Astrocyte of the spinal cord (primary cell): ENCODE results near the gene LGALS9C.
A peak's percentile ranks its signal among the peaks of the same experiment; 100 is the strongest.
"Not testable (repeated sequence)": the region's sequence is repeated elsewhere in the genome, so short reads cannot be mapped to it uniquely, and the experiment has no call there.

ENCODE experiments used
- DNase-seq: peaks from one replicate; pipeline ENCODE4 v3.0.0; 2011; ENCODE audit warnings: low read depth, low spot score
- H3K4me3 ChIP-seq: 2 replicates; pipeline ENCODE4 v1.5.1; 2011; ENCODE audit warnings: low read depth, mild to moderate bottlenecking, low read length, moderate library complexity
- in situ Hi-C: cut with HindIII; loops from 2 replicates; pipeline ENCODE4 v1.10.0; 2017; ENCODE audit warnings: low sequenced_read_pairs

The LGALS9C gene

DNA sequence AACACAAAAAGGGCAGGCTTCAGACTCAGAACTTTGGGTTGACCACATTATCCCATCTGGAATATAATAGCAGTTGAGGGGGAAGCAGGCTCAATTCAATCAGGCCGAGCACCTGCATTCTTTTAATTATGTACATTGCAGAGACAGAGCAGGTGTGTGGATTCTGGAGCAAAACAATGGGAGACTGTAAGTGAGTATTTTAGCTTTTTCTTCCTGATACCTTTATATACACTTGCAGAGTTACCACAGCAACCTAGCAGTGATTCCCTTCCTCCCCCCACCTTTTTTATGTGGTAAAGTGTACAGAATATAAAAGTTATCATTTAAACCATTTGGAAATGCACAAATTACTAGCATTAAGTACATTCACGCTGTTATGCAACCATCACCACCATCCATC, 6.8 kb upstream of the LGALS9C start:
- H3K4me3 ChIP-seq, in situ Hi-C loops, DNase-seq: not testable (repeated sequence)

DNA sequence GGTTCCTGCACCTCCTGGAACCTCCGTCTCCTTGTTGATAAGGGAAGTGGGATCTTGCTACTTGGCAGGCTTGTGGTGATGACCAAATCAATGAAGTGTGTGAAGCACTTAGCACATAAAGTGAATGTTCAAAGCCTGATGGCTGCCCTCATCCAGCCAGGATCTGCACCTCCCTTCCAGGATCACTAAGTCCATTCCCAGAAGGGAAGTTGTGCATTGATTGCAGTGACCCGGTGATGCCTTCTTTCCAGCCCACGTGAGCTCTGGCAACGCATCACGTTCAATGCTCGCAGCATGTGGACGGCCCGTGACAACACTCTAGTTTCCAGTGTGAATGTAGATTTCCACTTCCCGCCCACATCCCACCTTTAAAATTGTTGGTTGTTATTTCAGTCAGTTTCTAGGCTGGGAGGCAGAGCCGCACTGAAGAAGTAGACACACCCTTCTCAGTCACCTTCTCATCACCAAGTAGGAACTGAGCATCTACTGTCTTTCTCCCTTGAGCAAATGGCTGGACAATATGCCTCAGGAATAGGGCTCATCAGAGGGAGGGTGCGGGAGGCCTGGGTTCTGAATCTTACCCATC, 6.2 kb upstream of the LGALS9C start:
- H3K4me3 ChIP-seq, in situ Hi-C loops, DNase-seq: not testable (repeated sequence)

DNA sequence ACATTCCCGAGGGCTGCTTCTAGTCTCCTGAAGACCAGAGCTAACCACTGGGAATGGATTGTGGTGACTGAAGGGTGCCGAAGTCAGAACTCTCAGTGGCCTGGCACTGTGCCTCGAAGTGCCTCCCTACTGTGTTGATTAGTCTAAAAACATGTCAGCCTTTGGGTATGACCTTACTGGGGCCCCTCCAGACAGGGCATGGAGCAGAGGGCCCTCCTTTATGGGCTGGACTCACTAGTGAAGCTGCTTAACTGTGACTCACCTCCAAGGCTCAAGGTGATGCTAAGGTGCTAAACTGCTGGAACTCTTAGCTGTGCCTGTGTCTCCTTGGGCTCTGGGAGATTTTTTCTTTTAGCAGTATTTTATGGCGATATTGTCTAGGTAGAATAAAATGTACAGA, 2.6 kb upstream of the LGALS9C start:
- DNase-seq, in situ Hi-C loops, H3K4me3 ChIP-seq: not testable (repeated sequence)

DNA sequence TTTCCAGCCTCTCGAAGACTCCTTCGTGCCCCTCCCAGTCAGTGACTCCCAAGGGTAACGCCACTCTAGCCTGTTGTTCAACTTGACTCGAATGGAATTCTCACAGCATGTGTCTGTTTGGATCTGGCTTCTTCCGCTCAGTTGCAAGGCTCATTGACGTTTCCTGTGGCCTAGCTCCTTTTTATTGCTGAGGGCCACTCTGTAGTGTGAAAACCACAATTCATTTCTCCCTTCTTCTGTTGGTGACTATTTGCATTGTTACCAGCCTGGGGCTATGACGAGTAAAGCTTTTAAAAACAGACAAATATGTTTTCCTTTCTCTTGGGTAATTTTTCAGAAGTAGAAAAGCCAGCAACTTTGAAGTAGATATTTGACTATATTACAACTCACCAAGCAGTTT, 1.8 kb upstream of the LGALS9C start:
- peak; percentile 36 for DNase-seq
- in situ Hi-C loops, H3K4me3 ChIP-seq: not testable (repeated sequence)

DNA sequence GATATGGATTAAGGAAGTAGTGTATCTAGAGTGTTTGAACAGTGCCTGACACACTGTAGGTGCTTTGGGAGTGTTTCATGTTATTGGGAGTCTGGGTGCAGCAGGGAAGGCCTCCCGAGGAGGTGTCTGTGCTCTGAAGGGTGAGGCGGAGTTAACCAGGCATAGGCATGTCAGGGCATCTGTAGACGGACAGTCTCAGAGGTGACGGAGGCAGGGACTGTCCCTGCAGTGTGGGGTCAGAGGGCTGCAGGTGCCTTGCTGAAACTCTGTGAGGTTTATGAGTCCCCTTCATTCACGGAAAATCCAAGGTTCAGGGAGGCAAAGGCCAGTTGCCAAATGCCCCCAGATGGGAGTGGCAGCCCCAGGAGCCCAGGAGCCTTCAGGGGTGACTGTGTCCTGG, 778 bp downstream of the LGALS9C start:
- in situ Hi-C loops, H3K4me3 ChIP-seq, DNase-seq: not testable (repeated sequence)

DNA sequence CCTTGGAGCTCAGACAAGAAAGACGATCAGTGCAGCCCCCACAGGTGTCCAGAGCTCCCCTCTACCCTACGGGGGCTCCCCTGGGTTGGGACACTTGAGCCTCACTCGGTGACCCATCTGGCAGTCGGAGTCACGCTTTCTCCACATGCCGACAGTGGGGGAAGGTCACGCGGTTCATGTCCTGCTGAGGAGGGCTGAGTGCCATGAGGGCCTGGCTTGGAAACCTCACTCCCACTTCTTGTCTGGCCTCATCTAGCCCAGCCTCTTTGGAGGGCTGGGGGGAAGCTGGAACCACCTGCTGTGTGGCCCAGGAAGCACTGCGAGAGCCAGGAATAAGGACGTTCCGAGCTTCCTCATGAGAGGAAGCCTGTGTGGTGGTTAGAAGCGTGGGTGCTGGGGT, 1.8 kb downstream of the LGALS9C start:
- in situ Hi-C loops, H3K4me3 ChIP-seq, DNase-seq: not testable (repeated sequence)

DNA sequence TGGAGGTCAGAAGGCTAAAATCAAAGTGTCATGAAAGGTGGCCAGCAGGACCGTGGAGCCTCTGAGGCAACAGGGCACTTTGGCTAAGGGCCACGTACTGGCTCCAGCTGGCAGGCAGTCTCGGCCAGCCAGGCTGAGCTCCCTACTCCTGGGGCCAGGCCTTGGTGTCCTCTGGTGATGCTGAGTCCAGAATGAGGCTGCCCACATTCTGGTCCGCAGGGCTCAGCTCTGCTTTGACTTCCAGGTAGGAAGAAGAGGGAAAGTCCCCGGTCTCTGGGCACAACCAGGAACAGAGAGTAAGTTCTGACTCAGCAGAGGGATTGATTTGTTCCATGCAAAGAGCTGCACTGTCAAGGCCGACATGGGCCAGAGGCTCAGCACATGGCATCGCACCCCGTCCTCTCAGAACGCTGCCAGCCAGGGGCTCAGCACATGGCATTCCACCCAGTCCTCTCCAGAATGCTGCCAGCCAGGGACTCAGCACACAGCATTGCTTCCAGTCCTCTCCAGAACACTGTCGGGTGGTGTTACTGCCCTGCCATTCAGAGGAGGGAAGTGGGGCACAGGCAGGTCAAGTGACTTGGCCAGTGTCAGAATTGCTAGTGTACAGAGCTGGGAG, 2.5 kb downstream of the LGALS9C start:
- DNase-seq, in situ Hi-C loops, H3K4me3 ChIP-seq: not testable (repeated sequence)

DNA sequence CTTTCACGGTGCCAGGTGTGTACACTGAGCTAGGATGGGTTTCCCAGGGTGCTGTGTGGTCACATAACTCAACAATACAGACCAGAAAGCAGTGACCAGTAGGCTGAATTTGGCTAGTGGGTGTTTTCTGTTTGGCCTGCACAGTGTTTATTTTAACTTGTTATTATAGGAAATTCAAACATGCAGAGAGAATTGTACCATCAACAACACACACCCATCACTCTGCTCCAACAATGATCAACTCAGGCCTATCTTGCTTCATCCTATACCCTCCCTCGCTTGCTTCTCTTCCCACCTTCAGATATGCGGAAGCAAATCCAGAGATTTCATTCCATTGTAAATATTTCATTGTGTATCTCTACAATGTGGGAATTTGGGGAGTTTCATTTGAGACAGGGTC, 5.2 kb downstream of the LGALS9C start:
- in situ Hi-C loops, DNase-seq, H3K4me3 ChIP-seq: not testable (repeated sequence)

DNA sequence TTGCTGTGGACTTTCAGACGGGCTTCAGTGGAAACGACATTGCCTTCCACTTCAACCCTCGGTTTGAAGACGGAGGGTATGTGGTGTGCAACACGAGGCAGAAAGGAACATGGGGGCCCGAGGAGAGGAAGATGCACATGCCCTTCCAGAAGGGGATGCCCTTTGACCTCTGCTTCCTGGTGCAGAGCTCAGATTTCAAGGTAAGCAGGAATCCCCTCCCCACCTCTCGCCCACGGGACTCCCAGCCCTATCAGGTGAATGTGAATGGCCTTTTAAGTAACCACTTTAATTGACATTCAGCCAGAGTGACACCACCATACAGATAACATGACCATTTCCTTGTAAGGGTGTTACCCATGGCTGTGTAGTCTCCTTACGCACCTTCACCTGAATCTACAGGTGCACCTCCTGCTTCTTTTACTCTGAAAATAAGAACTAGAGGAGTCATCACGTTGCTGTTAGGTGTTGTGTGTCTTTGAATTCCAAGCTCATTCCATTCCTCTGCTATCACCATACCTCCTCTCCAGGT, 9.4 kb downstream of the LGALS9C start:
- DNase-seq, H3K4me3 ChIP-seq, in situ Hi-C loops: not testable (repeated sequence)

DNA sequence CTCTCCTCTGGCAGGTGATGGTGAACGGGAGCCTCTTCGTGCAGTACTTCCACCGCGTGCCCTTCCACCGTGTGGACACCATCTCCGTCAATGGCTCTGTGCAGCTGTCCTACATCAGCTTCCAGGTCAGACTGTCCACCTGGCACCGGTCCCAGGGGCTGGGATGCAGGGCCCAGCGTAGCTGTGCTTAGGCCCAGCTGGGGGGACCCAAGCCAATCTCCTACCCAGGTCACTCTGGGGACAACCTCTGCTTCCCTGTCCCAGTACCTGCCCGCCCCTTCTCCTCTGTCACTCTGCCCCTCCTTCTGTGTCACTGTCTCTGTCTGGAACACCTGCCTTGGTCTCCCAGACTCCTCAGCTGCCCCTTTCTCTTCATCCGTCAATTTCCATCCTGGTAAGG, 11.0 kb downstream of the LGALS9C start:
- H3K4me3 ChIP-seq, DNase-seq, in situ Hi-C loops: not testable (repeated sequence)

DNA sequence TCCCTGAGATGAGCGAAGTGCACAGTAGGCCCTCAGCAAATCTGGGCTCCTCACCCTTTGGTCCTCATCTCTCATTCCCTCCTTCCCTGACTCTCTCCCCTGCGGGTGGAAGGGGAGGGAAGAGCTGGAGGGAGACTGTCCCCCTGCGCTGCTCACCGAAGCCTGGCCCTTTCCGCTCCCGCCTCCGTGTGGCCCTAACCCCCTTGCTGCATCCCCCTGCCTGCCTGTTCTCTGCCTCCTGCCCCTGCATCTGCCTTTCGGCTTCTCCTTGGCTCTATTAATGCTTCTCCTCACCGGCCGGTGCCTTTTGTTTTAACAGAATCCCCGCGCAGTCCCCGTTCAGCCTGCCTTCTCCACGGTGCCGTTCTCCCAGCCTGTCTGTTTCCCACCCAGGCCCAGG, 12.0 kb downstream of the LGALS9C start:
- in situ Hi-C loops, H3K4me3 ChIP-seq: not testable (repeated sequence)

DNA sequence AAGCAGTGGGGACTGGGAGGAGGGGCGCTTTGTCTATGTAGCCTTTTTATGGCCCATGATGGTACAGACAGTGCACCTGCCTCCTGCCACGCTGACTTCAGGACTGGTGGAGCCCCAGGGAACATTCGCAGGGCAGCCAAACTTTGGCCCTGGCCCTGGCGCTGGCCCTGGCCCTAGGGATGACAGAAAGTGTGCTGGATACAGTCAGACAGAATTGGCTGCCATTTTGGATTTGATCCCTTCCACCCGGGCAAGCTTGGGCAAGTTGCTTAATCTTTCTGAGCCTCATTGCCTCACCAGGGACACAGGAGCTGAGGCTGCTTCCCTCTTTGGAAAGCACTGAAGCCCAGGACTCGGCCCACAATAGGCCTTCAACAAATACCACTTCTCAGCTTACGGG, 13.4 kb downstream of the LGALS9C start:
- H3K4me3 ChIP-seq, in situ Hi-C loops, DNase-seq: not testable (repeated sequence)

More for the DNA sequence above, 12.0 kb downstream of the LGALS9C start:
- DNase-seq, result not testable (repeated sequence)

DNA sequence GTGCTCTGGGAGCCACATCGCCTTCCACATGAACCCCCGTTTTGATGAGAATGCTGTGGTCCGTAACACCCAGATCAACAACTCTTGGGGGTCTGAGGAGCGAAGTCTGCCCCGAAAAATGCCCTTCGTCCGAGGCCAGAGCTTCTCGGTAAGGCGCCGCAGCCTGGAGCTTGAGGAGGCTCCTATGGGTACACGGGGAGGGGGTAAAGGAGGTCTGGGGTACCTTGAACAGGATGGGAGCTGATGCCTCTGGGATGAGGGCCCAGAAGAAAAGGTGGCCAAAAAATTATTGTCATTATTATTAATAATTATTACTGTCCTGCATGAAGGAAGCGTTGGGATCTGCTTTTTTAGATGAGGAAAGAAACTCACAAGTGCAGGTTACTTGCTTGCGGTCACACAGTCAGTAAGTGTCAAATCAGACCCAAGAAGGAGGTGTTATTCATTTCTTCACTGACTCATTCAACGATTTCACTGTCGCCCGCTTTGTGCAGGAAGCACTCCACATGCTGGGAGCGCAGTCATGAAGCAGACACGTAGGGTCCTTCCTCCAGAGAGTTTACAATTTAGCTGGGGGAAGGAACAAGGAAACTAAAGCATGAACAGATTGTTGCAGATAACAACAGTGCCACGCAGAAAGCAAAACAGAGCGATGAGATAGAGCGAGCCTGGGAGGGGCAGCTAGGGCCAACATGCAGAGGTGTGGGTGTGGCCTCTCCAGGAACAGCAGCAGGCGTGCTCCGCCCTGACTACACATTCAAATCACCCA, 16.3 kb downstream of the LGALS9C start:
- DNase-seq, in situ Hi-C loops, H3K4me3 ChIP-seq: not testable (repeated sequence)

DNA sequence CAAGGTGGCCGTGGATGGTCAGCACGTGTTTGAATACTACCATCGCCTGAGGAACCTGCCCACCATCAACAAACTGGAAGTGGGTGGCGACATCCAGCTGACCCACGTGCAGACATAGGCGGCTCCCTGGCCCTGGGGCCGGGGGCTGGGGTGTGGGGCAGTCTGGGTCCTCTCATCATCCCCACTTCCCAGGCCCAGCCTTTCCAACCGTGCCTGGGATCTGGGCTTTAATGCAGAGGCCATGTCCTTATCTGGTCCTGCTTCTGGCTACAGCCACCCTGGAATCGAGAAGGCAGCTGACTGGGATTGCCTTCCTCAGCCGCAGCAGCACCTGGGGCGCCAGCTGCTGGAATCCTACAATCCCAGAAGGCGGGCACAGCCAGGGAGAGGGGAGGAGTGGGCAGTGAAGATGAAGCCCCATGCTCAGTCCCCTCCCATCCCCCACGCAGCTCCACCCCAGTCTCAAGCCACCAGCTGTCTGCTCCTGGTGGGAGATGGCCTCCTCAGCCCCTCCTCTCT, 17.7 kb downstream of the LGALS9C start:
- in situ Hi-C loops, DNase-seq, H3K4me3 ChIP-seq: not testable (repeated sequence)
